CD8-positive, alpha-beta memory T cell (primary cell): ENCODE data around the gene CORO7. TPM values are rescaled to one million over a fixed set of nuclear protein-coding genes. Genes with fewer than 3 reads are reported as not detected.
A peak's percentile ranks its signal among the peaks of the same experiment; 100 is the strongest.

Experiments
- CTCF ChIA-PET: fragments of 350-600 bp; sonication (Branson Sonifier 250); formaldehyde crosslinking; loops from one replicate; lab custom pipeline; 2021; ENCODE audit warnings: antibody characterized with exemption; lab: Charles Lee
- POLR2A ChIA-PET: fragments of 350-600 bp; sonication (Branson Sonifier 250); formaldehyde crosslinking; loops from one replicate; lab custom pipeline; 2021; ENCODE audit warnings: antibody characterized with exemption; lab: Charles Lee
- DNase-seq, 5 donors: peaks; one replicate each; pipeline versions ENCODE4 v3.0.0 to v3.0.0-alpha.2; 2020 to 2022; ENCODE audit warnings: mixed read lengths in 1 of 5
- H3K27ac ChIP-seq: one replicate; pipeline ENCODE4 v1.7.0; 2013; ENCODE audit warnings: low read depth, mild to moderate bottlenecking, low read length, moderate library complexity
- H3K27me3 ChIP-seq: 2 replicates; pipeline ENCODE4 v1.7.0; 2013; ENCODE audit warnings: low read length, mild to moderate bottlenecking; ENCODE audit not compliant: insufficient read depth, poor library complexity, severe bottlenecking
- H3K36me3 ChIP-seq: 2 replicates; pipeline ENCODE4 v1.7.0; 2013; ENCODE audit warnings: mild to moderate bottlenecking, low read length, moderate library complexity; ENCODE audit not compliant: insufficient read depth
- H3K4me1 ChIP-seq: 2 replicates; pipeline ENCODE4 v1.7.0; 2013; ENCODE audit warnings: mild to moderate bottlenecking, low read length, moderate library complexity; ENCODE audit not compliant: insufficient read depth
- H3K4me3 ChIP-seq: 2 replicates; pipeline ENCODE4 v1.7.0; 2013; ENCODE audit warnings: mild to moderate bottlenecking, low read length
- H3K9me3 ChIP-seq: 2 replicates; pipeline ENCODE4 v1.7.0; 2013; ENCODE audit warnings: mild to moderate bottlenecking, low read length
- H3K27ac Mint-ChIP-seq, 8 donors: one replicate each; pipeline ENCODE4 v1.8.0; 2020 to 2021; ENCODE audit warnings: mixed read lengths in 8 of 8, mild to moderate bottlenecking in 6 of 8, inconsistent platforms in 3 of 8, moderate library complexity in 3 of 8
- H3K27me3 Mint-ChIP-seq, 2 donors: one replicate each; pipeline ENCODE4 v1.8.0; 2020 to 2021; ENCODE audit warnings: mixed read lengths in 2 of 2, mild to moderate bottlenecking in 1 of 2, moderate library complexity in 1 of 2
- H3K36me3 Mint-ChIP-seq, 3 donors: one replicate each; pipeline ENCODE4 v1.8.0; 2020 to 2021; ENCODE audit warnings: mixed read lengths in 3 of 3, inconsistent platforms in 1 of 3, mild to moderate bottlenecking in 1 of 3
- H3K4me1 Mint-ChIP-seq, 3 donors: one replicate each; pipeline ENCODE4 v1.8.0; 2020 to 2021; ENCODE audit warnings: mixed read lengths in 3 of 3, inconsistent platforms in 1 of 3, mild to moderate bottlenecking in 1 of 3
- H3K4me3 Mint-ChIP-seq, 7 donors: one replicate each; pipeline ENCODE4 v1.8.0; 2020 to 2021; ENCODE audit warnings: mixed read lengths in 7 of 7, mild to moderate bottlenecking in 6 of 7, moderate library complexity in 4 of 7, inconsistent platforms in 2 of 7
- H3K9me3 Mint-ChIP-seq, 5 donors: one replicate each; pipeline ENCODE4 v1.8.0; 2020 to 2022; ENCODE audit warnings: mixed read lengths in 5 of 5, mild to moderate bottlenecking in 3 of 5, moderate library complexity in 2 of 5, inconsistent platforms in 1 of 5
- polyA plus RNA-seq: library from polyadenylated mRNA; unstranded; fragments of 300-500 nt; fragmentation: Illumina TruSeq; gene quantifications from one replicate; pipeline ENCODE4 v1.2.3, GENCODE V29; 2021
- total RNA-seq, 2 experiments: library from RNA; stranded (reverse); gene quantifications; one replicate each; pipeline ENCODE4 v1.2.3, GENCODE V29; 2021

The CORO7 gene
- total and polyA plus RNA-seq, 3 experiments from 2014 or later, result 92.0 to 129 (median 96.3) TPM

DNA sequence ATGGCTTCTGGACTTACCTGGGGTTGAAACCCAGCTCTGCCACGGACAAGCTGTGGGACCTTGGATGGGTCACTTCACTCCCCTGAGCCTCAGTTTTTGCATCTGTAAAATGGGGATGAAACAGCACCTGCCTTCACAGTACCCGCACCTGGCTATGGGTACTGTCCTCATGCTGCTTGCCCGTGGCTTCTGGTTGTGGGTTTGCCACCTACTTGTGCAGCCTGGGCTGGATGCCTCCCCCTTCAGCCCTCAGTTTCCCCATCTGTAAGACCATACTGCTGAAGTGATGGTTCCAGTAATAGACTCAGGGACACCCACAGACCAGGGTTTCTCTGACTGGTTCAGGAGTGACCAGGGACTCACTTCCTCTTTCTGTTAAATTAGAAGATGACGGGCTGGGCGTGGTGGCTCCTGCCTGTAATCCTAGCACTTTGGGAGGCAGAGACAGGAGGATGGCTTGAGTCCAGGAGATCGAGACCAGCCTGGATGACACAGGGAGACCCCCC, 91.1 kb downstream of the CORO7 start:
- H3K27ac ChIP-seq, result no peak overlapping the region
- no peaks in the 10 kb centered on the region for H3K9me3 ChIP-seq
- POLR2A ChIA-PET, result interaction anchor here (0.6 kb wide), 1 partner anchor 12 kb away, joined by 3 read pairs; no protein-coding TSS in a partner anchor
- DNase-seq, result no peak
- H3K4me3 ChIP-seq, result no peak overlapping the region
- Mint-ChIP-seq H3K36me3 (no peaks in the 10 kb centered on the region), H3K9me3 (no peaks in the 10 kb centered on the region), H3K27ac (no peak overlapping the region), H3K4me3 (peak overlapping the region in 2 of 7 donors; percentile 19 to 24), H3K27me3 (peaks cover 0 to 2% of the 10 kb centered on the region in 2 donors), H3K4me1 (peaks cover 0 to 10% (median 0%) of the 10 kb centered on the region in 3 donors)
- peaks cover 6% of the 10 kb centered on the region for H3K4me1 ChIP-seq
- H3K27me3 ChIP-seq, result no peaks in the 10 kb centered on the region
- H3K36me3 ChIP-seq, result no peaks in the 10 kb centered on the region
- CTCF ChIA-PET, result interaction anchor here (1.1 to 8.0 kb wide), 6 partner anchors 13 to 72 kb away, joined by 3 to 72 read pairs (median 4); no protein-coding TSS in a partner anchor

DNA sequence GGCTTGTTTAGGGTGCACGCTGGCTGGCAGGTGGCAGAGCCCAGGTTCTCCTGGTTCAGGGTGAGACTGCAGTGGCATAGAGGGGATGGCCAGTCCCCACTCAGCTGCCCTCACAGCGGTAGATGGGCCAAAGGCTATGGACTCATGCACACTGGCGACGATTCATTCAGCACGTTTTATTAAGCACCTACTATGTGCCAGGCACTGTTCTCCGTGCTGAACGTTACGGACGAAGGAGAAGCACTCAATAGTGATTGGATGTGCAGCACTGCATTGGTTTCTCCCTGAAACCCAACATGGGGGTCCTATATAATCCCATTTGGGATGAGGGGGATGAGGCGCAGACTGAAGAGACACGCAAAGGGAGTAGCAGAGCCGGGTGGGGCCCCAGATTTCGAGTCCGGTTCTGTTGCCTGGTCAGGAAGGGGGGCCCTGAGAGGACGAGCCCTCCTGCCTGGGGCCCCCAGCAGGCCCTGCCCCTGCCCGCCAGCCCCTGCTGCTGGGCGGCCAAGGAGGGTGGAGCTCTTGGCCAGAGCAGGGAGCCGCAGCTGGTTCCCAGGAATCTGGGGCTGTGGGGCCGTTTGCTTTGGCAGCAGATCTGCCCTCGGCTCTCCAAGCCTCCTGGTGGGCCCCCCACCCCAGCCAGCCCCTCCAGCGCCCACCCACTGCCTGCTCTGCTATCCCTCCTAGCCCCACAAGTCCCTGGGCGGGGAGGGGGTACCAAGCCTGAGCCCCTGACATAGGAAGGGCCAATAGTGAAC, 91.7 kb downstream of the CORO7 start:
- ChIA-PET POLR2A (no interaction called here), CTCF (interaction anchor here (1.1 to 1.8 kb wide), 5 partner anchors 13 to 37 kb away, joined by 3 to 5 read pairs (median 4); no protein-coding TSS in a partner anchor)
- H3K4me3 Mint-ChIP-seq, result no peak overlapping the region
- no peaks in the 10 kb centered on the region for H3K9me3 Mint-ChIP-seq
- H3K36me3 ChIP-seq, result no peaks in the 10 kb centered on the region
- no peak overlapping the region for H3K27ac ChIP-seq
- H3K4me3 ChIP-seq, result no peak overlapping the region
- no peak overlapping the region for H3K27ac Mint-ChIP-seq
- H3K4me1 ChIP-seq, result peaks cover 7% of the 10 kb centered on the region
- no peaks in the 10 kb centered on the region for H3K27me3 ChIP-seq
- H3K27me3 Mint-ChIP-seq, result no peaks in the 10 kb centered on the region
- no peak for DNase-seq
- H3K9me3 ChIP-seq, result no peaks in the 10 kb centered on the region
- H3K36me3 Mint-ChIP-seq, result no peaks in the 10 kb centered on the region
- peaks cover 0 to 10% (median under 1%) of the 10 kb centered on the region in 3 donors for H3K4me1 Mint-ChIP-seq

DNA sequence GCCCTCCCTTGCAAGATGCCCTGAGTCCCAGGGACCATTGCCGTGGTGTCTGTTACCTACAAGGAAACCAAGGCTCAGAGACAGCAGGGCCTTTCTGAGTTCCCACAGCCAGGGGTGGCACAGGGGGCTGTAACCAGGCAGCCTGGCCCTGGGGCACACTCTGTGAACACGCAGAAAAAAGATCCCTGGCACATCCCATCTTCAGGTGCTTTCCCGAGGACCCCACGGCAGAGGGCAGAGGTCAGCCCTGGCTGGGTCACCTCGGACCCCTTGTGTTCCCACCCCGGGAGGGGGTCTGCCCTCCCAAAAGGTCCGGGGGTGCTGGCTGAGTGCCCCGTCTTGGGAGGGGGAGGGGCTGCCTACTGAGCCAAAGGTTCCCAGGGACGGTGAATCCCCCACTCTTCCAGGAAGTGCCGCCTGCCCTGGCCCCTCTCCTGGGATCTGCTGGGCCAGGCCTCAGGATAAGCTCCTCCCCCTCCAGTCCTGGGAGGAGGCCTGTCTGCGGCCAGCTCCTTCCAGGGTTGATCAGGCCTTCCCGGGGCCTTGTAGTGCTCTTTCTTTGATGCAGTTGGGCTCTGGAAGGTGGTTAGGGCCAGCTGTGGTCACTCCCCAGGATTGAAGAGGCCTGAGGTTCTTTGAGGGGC, 92.4 kb downstream of the CORO7 start:
- H3K27me3 ChIP-seq, result no peaks in the 10 kb centered on the region
- Mint-ChIP-seq H3K4me3 (no peak overlapping the region), H3K4me1 (peaks cover 4 to 17% (median 7%) of the 10 kb centered on the region in 3 donors), H3K36me3 (no peaks in the 10 kb centered on the region), H3K27ac (no peak overlapping the region), H3K9me3 (no peaks in the 10 kb centered on the region), H3K27me3 (no peaks in the 10 kb centered on the region)
- H3K4me3 ChIP-seq, result no peak overlapping the region
- ChIA-PET POLR2A (no interaction called here), CTCF (interaction anchor here (1.1 to 1.8 kb wide), 3 partner anchors 12 to 35 kb away, joined by 3 to 4 read pairs (median 4); no protein-coding TSS in a partner anchor)
- H3K9me3 ChIP-seq, result no peaks in the 10 kb centered on the region
- H3K36me3 ChIP-seq, result no peaks in the 10 kb centered on the region
- peaks cover 14% of the 10 kb centered on the region for H3K4me1 ChIP-seq
- no peak overlapping the region for H3K27ac ChIP-seq
- no peak for DNase-seq

DNA sequence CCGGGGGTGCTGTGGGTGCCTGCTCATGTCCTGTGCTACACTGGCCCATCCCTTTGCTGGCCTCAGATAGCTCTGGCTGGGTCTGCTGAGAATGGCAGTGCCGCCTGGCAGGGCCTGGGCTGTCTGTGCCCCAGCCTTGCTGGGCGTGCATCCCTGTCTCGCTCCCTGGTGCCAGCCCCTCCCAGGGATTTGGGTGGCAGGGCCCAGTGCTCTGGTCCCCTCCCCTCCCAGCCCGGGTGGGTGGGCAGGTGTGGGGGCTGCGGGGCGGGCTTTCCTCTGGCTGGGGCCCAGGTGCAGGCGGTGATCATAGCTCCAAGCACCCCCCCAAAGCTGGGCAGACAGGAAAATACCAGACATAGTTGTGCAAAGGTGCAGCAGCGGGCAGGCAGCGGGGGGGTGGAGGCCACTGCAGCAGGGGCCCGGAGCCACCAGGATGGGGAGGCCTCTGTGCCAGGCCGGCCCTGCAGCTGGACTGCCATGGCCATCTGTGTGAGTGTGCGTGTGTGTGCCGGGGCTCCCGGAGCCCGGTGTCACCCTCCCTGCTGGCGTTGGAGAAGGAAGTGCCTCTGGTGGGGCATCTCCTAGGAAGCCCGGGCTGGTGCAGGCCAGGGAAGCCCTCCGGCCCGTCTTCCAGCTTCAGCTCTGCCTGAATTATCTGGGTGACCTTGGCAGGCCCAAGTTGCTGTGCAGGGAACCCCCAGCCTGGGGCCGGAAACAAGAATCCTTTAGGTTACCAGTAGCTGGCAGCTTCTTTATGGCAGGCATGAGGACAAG, 93.1 kb downstream of the CORO7 start:
- CTCF ChIA-PET, result interaction anchor here (1.8 kb wide), 1 partner anchor 13 kb away, joined by 4 read pairs; no protein-coding TSS in a partner anchor

DNA sequence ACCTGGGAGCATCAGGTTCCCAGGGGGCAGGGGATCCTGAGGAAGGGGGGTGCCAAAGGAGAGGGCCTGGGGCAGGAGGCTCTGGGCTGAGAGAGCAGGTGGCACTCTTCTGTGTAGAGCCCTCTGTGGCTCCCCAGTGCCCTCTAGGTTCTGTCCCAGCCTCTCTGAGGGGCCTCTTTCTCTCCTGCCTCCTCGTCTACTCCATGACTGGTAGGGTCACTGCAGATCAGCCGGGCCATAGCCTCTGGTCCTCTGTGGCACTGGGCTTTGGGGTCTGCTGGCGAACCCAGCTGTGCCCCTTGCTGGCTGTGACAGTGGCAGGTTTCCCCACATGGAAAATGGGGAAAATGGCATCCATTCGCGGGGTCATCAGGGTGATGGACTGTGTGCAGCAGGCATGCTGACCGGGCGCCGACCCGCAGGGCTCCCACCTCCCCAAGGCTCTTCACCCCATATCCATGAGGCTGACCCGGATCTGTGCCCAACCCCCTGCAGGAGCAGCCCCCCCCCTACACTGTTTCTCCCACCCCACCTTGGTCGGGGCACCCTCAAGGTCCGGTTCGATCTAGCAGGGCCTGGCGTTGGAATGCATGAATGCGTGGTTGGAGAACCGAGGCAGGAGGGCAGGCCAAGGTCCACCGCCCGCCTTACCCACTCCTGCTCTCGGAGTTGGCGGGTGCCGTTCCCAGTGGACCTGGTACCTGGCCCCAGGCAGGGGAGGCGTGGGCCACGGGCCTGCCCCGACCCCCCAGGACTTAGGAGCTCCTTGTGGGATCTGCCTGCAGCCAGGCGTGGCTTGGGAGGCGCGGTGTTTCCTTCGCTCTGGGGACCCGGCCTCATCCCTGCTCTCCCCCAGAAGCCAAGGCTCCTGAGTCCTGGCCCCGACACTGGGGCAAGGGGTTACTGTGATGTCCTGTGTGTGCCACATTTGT, 94.0 kb downstream of the CORO7 start:
- H3K36me3 ChIP-seq, result no peaks in the 10 kb centered on the region
- ChIA-PET CTCF (interaction anchor here (1.8 kb wide), 1 partner anchor 12 kb away, joined by 4 read pairs; no protein-coding TSS in a partner anchor), POLR2A (no interaction called here)
- no peaks in the 10 kb centered on the region for H3K36me3 Mint-ChIP-seq
- H3K4me3 ChIP-seq, result no peak overlapping the region
- H3K9me3 ChIP-seq, result no peaks in the 10 kb centered on the region
- no peaks in the 10 kb centered on the region for H3K27me3 Mint-ChIP-seq
- H3K4me3 Mint-ChIP-seq, result no peak overlapping the region
- peak overlapping the region in 1 of 8 donors; percentile 83 for H3K27ac Mint-ChIP-seq
- H3K9me3 Mint-ChIP-seq, result no peaks in the 10 kb centered on the region
- H3K4me1 ChIP-seq, result peaks cover 9% of the 10 kb centered on the region
- no peak for DNase-seq
- H3K4me1 Mint-ChIP-seq, result peaks cover 4 to 15% (median 7%) of the 10 kb centered on the region in 3 donors
- H3K27ac ChIP-seq, result no peak overlapping the region
- H3K27me3 ChIP-seq, result no peaks in the 10 kb centered on the region

More for the DNA sequence above, 93.1 kb downstream of the CORO7 start:
- no peak overlapping the region for H3K27ac Mint-ChIP-seq
- H3K4me3 ChIP-seq, result no peak overlapping the region
- no peaks in the 10 kb centered on the region for H3K36me3 Mint-ChIP-seq
- H3K9me3 ChIP-seq, result no peaks in the 10 kb centered on the region
- no peak for DNase-seq
- no peaks in the 10 kb centered on the region for H3K27me3 Mint-ChIP-seq
- H3K9me3 Mint-ChIP-seq, result no peaks in the 10 kb centered on the region
- peaks cover 14% of the 10 kb centered on the region for H3K4me1 ChIP-seq
- no peaks in the 10 kb centered on the region for H3K36me3 ChIP-seq
- no peaks in the 10 kb centered on the region for H3K27me3 ChIP-seq
- no peak overlapping the region for H3K4me3 Mint-ChIP-seq
- H3K27ac ChIP-seq, result no peak overlapping the region
- H3K4me1 Mint-ChIP-seq, result peaks cover 4 to 18% (median 7%) of the 10 kb centered on the region in 3 donors
- POLR2A ChIA-PET, result no interaction called here

DNA sequence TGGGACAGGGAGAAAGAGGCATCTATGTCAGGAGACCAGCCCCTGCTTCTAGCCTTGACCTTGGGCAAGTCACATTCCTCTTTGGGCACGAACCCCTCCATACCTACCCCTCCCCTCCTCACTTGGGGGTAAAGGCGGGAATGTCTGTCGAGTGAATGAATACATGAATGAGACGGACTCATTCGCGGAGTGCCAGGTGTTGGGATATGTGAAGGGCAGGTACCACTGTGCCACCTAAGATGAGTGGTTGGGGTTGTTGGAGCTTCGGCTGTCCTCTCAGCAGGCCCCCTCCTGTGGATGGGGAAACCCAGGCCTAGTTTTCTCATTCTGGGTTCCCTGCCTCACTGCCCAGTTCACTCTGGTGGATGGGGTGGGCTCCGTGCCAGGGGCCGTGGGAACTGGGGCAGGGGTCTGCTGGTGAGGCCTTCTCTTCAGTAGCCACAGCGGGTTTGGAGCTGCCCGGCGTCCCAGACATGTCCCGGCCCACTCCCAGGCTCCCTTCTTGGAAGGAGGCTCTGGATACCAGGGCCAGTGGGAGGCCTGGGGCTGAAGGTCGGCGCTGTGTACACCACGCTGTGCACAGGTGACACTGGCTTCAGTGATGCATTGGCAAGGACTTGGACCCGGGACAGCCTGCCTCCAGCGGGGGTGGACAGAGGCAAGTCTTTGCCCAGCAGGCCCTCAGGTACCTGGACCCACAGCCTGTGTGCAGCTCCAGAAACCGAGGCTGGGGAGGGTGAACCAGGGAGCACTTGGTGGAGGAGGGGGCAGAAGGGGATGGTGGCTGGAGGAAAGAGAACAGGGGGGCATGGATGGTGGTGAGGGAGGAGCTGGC, 94.9 kb downstream of the CORO7 start:
- Mint-ChIP-seq H3K4me1 (peaks cover 4 to 14% (median 7%) of the 10 kb centered on the region in 3 donors), H3K27ac (peak overlapping the region in 1 of 8 donors; percentile 24), H3K36me3 (no peaks in the 10 kb centered on the region), H3K9me3 (no peaks in the 10 kb centered on the region), H3K27me3 (no peaks in the 10 kb centered on the region), H3K4me3 (peak overlapping the region in 1 of 7 donors; percentile 27)
- Histone ChIP-seq H3K4me3 (no peak overlapping the region), H3K27ac (no peak overlapping the region), H3K36me3 (no peaks in the 10 kb centered on the region), H3K27me3 (no peaks in the 10 kb centered on the region), H3K4me1 (peaks cover 12% of the 10 kb centered on the region), H3K9me3 (no peaks in the 10 kb centered on the region)
- DNase-seq, result no peak
- ChIA-PET POLR2A (no interaction called here), CTCF (no interaction called here)
